K562 (cell line): ENCODE measurements around the gene LILRA5. TPM values are rescaled to one million over a fixed set of nuclear protein-coding genes. Genes with fewer than 3 reads are reported as not detected.
"Not testable (repeated sequence)": the region's sequence is repeated elsewhere in the genome, so short reads cannot be mapped to it uniquely, and the experiment has no call there.

ENCODE experiments used
- ATAC-seq: fragments of 200-7000 bp; cut with Tn5 transposase; 3 replicates; pipeline ENCODE4 v1.9.1; 2020; ENCODE audit warnings: moderate library complexity
- BruUV-seq: library from RNA; stranded (reverse); fragments of 400-500 nt; replicated peaks from 2 replicates; lab custom pipeline; 2021; lab: Mats Ljungman, UMichigan
- CTCF ChIA-PET: fragments of 300-600 bp; formaldehyde crosslinking; extraction: SDS; loops from one replicate; lab custom pipeline; 2021; ENCODE audit warnings: low intra/inter-chr PET ratio; lab: Yijun Ruan, JAX
- POLR2A ChIA-PET: fragments of 300-600, 350-650 bp; sonication (Branson Sonifier 250); formaldehyde crosslinking; extraction: SDS; loops from one replicate; lab custom pipeline; 2021; ENCODE audit warnings: antibody characterized with exemption, inconsistent platforms; lab: Yijun Ruan, JAX
- DNase-seq, 4 experiments: peaks; one replicate each; pipeline versions ENCODE4 v3.0.0 to v3.0.0-alpha.2; 2011 to 2018; ENCODE audit warnings: low spot score in 3 of 4, mixed read lengths in 3 of 4; ENCODE audit errors: extremely low read depth in 1 of 4
- FAIRE-seq: peaks from 2 replicates; lab custom pipeline; 2011; peaks lifted over from hg19 to GRCh38; lab: Jason Lieb, UNC
- H2AFZ ChIP-seq: 2 replicates; pipeline ENCODE4 v1.6.0; 2011; ENCODE audit warnings: low read depth, low read length, control low read depth, inconsistent platforms
- H3K27ac ChIP-seq: fragments of 200-600 bp; 3 replicates; pipeline ENCODE4 v1.8.0; 2011; ENCODE audit warnings: low read depth, mild to moderate bottlenecking, control low read depth, inconsistent platforms, low read length, moderate library complexity, mixed read lengths; ENCODE audit errors: extremely low read depth
- H3K27me3 ChIP-seq, 2 experiments: fragments of 300-600 bp in 1 of 2; 2 replicates in 1 of 2; 3 replicates in 1 of 2; pipeline versions ENCODE4 v1.6.0 to v1.8.0; 2011; ENCODE audit warnings: inconsistent platforms in 2 of 2, low read length in 2 of 2, mild to moderate bottlenecking in 1 of 2, mixed read lengths in 1 of 2, moderate library complexity in 1 of 2; ENCODE audit not compliant: control insufficient read depth in 2 of 2, insufficient read depth in 2 of 2
- H3K36me3 ChIP-seq: fragments of 300-600 bp; 3 replicates; pipeline ENCODE4 v1.8.0; 2011; ENCODE audit warnings: mild to moderate bottlenecking, low read length, inconsistent platforms; ENCODE audit not compliant: control insufficient read depth, insufficient read depth
- H3K4me1 ChIP-seq, 2 experiments: fragments of 200-600 bp in 1 of 2; replicated peaks in 1 of 2; 2 replicates in 1 of 2; 3 replicates in 1 of 2; pipeline versions ENCODE4 v1.5.1 to v1.8.0; 2011; ENCODE audit warnings: inconsistent platforms in 2 of 2, low read length in 2 of 2, mild to moderate bottlenecking in 1 of 2, mixed read lengths in 1 of 2, moderate library complexity in 1 of 2; ENCODE audit not compliant: control insufficient read depth in 2 of 2, insufficient read depth in 2 of 2
- H3K4me2 ChIP-seq: 2 replicates; pipeline ENCODE4 v1.6.1; 2011; ENCODE audit warnings: low read length, control low read depth, inconsistent platforms, mixed read lengths; ENCODE audit not compliant: insufficient read depth
- H3K4me3 ChIP-seq: fragments of 200-600 bp; sonication (generic), shearing (Covaris generic); 2 replicates; pipeline ENCODE4 v1.5.1; 2016; ENCODE audit warnings: control low read depth, inconsistent platforms
- H3K79me2 ChIP-seq: fragments of 200-600 bp; 3 replicates; pipeline ENCODE4 v1.8.0; 2011; ENCODE audit warnings: low read length, inconsistent platforms; ENCODE audit not compliant: control insufficient read depth, insufficient read depth
- H3K9ac ChIP-seq, 2 experiments: 2 replicates each; pipeline versions ENCODE4 v1.6.0 to v1.6.1; 2011; ENCODE audit warnings: low read depth in 2 of 2, low read length in 2 of 2, control low read depth in 1 of 2, inconsistent platforms in 1 of 2, mild to moderate bottlenecking in 1 of 2, mixed read lengths in 1 of 2; ENCODE audit not compliant: insufficient read depth in 1 of 2
- H3K9me1 ChIP-seq: one replicate; pipeline ENCODE4 v1.6.0; 2011; ENCODE audit warnings: inconsistent platforms, mild to moderate bottlenecking, low read length, moderate library complexity; ENCODE audit not compliant: control insufficient read depth, insufficient read depth
- H3K9me3 ChIP-seq: replicated peaks from 2 replicates; pipeline ENCODE4 v1.5.1; 2011; ENCODE audit warnings: low read depth, low read length, inconsistent platforms; ENCODE audit not compliant: control insufficient read depth, insufficient read depth
- H4K20me1 ChIP-seq: replicated peaks from 2 replicates; pipeline ENCODE4 v1.6.1; 2011; ENCODE audit warnings: low read length, inconsistent platforms, mixed read lengths; ENCODE audit not compliant: control insufficient read depth, insufficient read depth
- ARID2 ChIP-seq: fragments of 450-650 bp; IDR thresholded peaks from 2 replicates; pipeline ENCODE4 v1.6.1; 2017; ENCODE audit warnings: antibody characterized with exemption, mild to moderate bottlenecking
- BCLAF1 ChIP-seq, 2 experiments: fragments of 450-650 bp in 1 of 2; IDR thresholded peaks; 2 replicates each; pipeline ENCODE4 v1.6.1; 2011 to 2017; ENCODE audit warnings: low read depth in 2 of 2, antibody characterized with exemption in 1 of 2, borderline replicate concordance in 1 of 2, low read length in 1 of 2, mild to moderate bottlenecking in 1 of 2, mixed read lengths in 1 of 2; ENCODE audit not compliant: control insufficient read depth in 1 of 2
- E2F3 ChIP-seq: fragments of 250-450 bp; sonication (Bioruptor Pico); IDR thresholded peaks from 2 replicates; pipeline ENCODE4 v1.4.0; 2020; ENCODE audit warnings: mild to moderate bottlenecking
- ID3 ChIP-seq, 2 experiments: fragments of 250-450 bp in 1 of 2; fragments of 450-650 bp in 1 of 2; sonication (Bioruptor Pico) in 1 of 2; IDR thresholded peaks; 2 replicates each; pipeline versions ENCODE4 v1.6.1 to v1.8.0; 2016 to 2021; ENCODE audit warnings: mild to moderate bottlenecking in 2 of 2, moderate library complexity in 2 of 2, missing compliant biosample characterization in 1 of 2, missing genetic modification characterization in 1 of 2
- MITF ChIP-seq: IDR thresholded peaks from 2 replicates; pipeline ENCODE4 v1.6.1; 2014; ENCODE audit warnings: antibody characterized with exemption
- NUFIP1 ChIP-seq: fragments of 450-650 bp; IDR thresholded peaks from 2 replicates; pipeline ENCODE4 v1.6.1; 2018; ENCODE audit not compliant: partially characterized antibody
- PHB ChIP-seq: fragments of 250-450 bp; sonication (Bioruptor Pico); IDR thresholded peaks from 2 replicates; pipeline ENCODE4 v1.5.0; 2021
- PML ChIP-seq: IDR thresholded peaks from 2 replicates; pipeline ENCODE4 v1.6.1; 2012; ENCODE audit warnings: low read length, inconsistent platforms
- SIX5 ChIP-seq, 2 experiments: IDR thresholded peaks; 2 replicates each; pipeline ENCODE4 v1.6.1; 2011; ENCODE audit warnings: low read length in 2 of 2, borderline replicate concordance in 1 of 2, low read depth in 1 of 2, mild to moderate bottlenecking in 1 of 2, moderate library complexity in 1 of 2; ENCODE audit not compliant: insufficient read depth in 1 of 2
- WGBS: fragments of 100-300 bp; shearing (Covaris generic); methylation state at CpG from one replicate; pipeline ENCODE4 v1.1.6; 2016; ENCODE audit warnings: low coverage, mixed read lengths; ENCODE audit not compliant: insufficient coverage; ENCODE audit errors: missing lambda C conversion rate; 5-methylcytosine and 5-hydroxymethylcytosine counted together
- in situ Hi-C: fragments of 300-500 bp; cut with MboI; formaldehyde crosslinking; loops from 4 replicates; pipeline ENCODE4 v1.15.0; 2018; ENCODE audit warnings: inconsistent platforms, mixed read lengths
- intact Hi-C: fragments of 100-400 bp; cut with micrococcal nuclease; formaldehyde crosslinking; loops from 2 replicates; pipeline ENCODE4 v1.14.2; 2022
- polyA plus RNA-seq, 8 experiments: library from polyadenylated mRNA; depleted of rRNA in 4 of 8; stranded (reverse) in 5 of 8; unstranded in 3 of 8; fragments of >200 nt; fragmentation: Nextera tagmentation in 2 of 8; fragmentation: Illumina TruSeq in 1 of 8; extraction: Ambion mirVana in 2 of 8; extraction: Trizol in 1 of 8; gene quantifications; 2 replicates each; pipeline versions ENCODE4 v1.2.1 to v1.2.3, GENCODE V29; 2011 to 2014; ENCODE audit warnings: inconsistent platforms in 1 of 8, missing spikeins in 1 of 8
- total RNA-seq, 7 experiments: library from RNA; depleted of rRNA in 6 of 7; stranded (reverse); fragments of >200 nt in 6 of 7; fragmentation: Illumina TruSeq in 2 of 7; extraction: Trizol in 2 of 7; gene quantifications; 2 replicates each; pipeline versions ENCODE4 v1.2.1 to v1.2.3, GENCODE V29; 2011 to 2021; ENCODE audit warnings: low replicate concordance in 1 of 7

LILRA5 gene
- total and polyA plus RNA-seq, 9 of the 15 experiments (the other 6 are each of a cell fraction or from before 2014, with no cell fraction given): not detected

- no peak for TF ChIP-seq MITF
- no peak for TF ChIP-seq SIX5 (IDR thresholded peaks at IDR 0.05; ENCODE audit: borderline replicate concordance in 1 of 2, insufficient read depth in 1 of 2, low read depth in 1 of 2, low read length in 2 of 2)
- TF ChIP-seq ARID2: no peak
- TF ChIP-seq ID3 (CRISPR knock-in tag; IDR thresholded peaks at IDR 0.05): no peak
- TF ChIP-seq ID3 (tag; IDR thresholded peaks at IDR 0.05): no peak
- TF ChIP-seq PHB (CRISPR knock-in tag): no peak
- TF ChIP-seq NUFIP1: no peak
- no peak for TF ChIP-seq PML
- no peak for TF ChIP-seq BCLAF1 (IDR thresholded peaks at IDR 0.05; ENCODE audit: borderline replicate concordance in 1 of 2, control insufficient read depth in 1 of 2, low read depth in 2 of 2, low read length in 1 of 2)
- no peak for TF ChIP-seq E2F3 (CRISPR knock-in tag)
Measured at GRCh38 chr19:54281007-54281728, 31.8 kb downstream of the LILRA5 start, which contains the start of gene LILRB2 (continued).

- FAIRE-seq, H3K9ac ChIP-seq, BruUV-seq, H3K4me2 ChIP-seq, intact Hi-C loops, H3K36me3 ChIP-seq, H3K4me3 ChIP-seq, DNase-seq, H3K27ac ChIP-seq, H3K9me3 ChIP-seq, H3K79me2 ChIP-seq, ATAC-seq, POLR2A ChIA-PET, CTCF ChIA-PET, H3K4me1 ChIP-seq, H4K20me1 ChIP-seq, H2AFZ ChIP-seq, H3K9me1 ChIP-seq: not testable (repeated sequence)
- in situ Hi-C loops: loop anchor here (5.0 kb wide), 1 partner anchor 352 kb away; the partner anchor contains the start of gene LILRB1
- WGBS: 4% methylated on average over 10 of the region's 10 CpGs
- H3K27me3 ChIP-seq: peaks cover 8 to 48% of the 10 kb centered on the region in 2 experiments
Measured at GRCh38 chr19:54280441-54280840, 32.5 kb downstream of the LILRA5 start.
